ENCODE results near the gene TCEAL6.
"Not testable (repeated sequence)": the region's sequence is repeated elsewhere in the genome, so short reads cannot be mapped to it uniquely, and the experiment has no call there.

The TCEAL6 gene

GRCh38 chrX:102142274-102142673 lies at the start of gene TCEAL6:
TCEAL6 (minus strand) TSS chrX:102142481.
- intact Hi-C loops (cut with DNase I) = not testable (repeated sequence)
- peak in 7 of 10 donors; percentile 13 to 85 (median 41) for DNase-seq

DNA sequence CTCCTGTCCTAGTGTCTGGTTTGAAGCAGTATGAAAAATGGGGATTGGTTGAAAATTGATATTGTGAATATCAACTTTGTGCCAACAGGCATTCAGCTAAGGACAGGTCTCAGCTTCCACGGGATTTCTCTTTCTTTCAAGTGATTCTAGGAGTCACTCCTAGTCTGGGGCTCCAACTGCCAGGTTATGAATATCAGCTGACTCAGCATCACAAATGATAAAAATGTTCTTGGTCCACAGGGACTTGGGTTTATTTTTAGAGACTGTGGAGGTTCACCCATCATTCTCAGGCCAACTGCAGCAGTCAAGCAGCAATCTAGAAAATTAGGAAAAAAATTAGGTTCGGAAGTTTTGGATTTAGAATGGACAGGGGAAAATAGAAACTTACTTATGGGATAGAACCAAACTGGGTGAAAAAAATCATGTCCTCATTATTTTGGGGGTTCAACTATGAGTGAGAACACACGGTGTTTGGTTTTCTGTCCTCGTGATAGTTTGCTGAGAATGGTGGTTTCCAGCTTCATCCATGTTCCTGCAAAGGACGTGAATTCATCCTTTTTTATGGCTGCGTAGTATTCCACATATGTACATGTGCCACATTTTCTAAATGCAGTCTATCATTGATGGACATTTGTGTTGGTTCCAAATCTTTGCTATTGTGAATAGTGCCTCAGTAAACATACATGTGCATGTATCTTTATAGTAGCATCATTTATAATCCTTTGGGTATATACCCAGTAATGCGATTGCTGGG lies 43.9 kb upstream of the TCEAL6 start:
- intact Hi-C loops (cut with DNase I) = no loop called here
- DNase-seq = no peak

DNA sequence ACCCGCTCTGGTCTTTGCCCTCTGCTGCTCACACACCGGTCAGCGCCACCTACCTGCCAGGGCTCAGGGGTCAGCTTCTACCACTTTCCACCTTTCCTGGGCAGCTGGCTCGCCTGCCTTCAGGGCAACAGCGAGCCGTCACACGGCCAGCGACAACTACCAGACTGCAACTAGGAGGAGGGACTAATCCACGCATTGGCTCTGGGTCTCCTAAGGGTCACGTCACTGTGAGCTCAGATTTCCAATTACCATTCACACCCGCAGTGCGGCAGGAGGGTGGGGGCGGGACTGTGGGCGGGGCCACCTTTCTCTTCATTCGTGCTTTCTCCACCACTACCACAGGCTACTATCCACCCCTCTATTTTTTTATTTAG lies 13.5 kb upstream of the TCEAL6 start, which contains the start of gene BEX5:
Gene BEX5 (minus strand): TSS at position 172 of the 374 bp plus-strand sequence. CDS start 1,712 bp downstream, outside the sequence.
- DNase-seq = peak; percentile 25 to 94 (median 62)
- intact Hi-C loops (cut with DNase I) = no loop called here

DNA sequence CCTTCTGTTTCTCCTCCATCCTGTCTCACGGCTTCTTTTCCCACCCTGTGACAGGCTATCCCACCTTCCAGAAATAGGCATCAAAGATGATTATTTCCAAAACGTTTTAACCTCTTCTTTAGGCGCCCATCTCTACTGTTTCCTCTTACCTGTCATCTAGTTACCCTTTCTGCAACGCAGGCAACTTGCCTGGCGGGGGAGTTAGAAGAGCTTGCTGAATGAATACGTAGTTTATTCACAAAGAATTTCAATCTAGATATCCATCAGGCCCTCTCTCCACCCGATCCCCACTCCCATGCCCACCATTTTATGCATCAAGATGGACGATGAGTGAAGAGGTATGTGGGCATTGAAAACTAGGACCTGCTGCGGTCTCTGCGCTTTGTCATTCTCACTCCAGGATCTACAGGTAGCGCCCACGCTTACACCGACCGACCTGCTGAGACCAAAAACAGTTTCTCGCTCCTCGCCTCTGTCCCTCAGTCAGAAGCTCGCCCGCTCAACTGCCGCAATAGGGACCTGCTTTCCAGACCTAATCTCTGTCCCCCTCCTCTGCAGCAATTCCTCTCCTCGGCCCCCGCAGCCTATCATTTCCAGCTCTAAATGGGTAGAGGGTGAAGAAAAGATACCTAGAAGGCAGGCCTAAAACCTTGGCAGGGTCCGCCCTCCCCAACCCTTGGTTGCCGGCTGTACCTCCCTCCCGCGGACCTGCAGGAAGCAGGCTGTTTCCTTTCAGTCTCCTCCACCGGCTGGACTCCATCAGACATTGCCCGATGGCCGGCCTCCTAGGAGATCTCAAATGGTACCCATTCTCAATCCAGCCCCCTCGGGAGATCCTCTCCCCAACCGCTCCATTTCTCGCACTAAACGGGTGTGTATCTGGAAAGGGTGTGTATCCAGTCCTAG lies 12.9 kb upstream of the TCEAL6 start:
- intact Hi-C loops (cut with DNase I) = no loop called here
- DNase-seq = peak in 4 of 10 donors; percentile 11 to 83 (median 70)

DNA sequence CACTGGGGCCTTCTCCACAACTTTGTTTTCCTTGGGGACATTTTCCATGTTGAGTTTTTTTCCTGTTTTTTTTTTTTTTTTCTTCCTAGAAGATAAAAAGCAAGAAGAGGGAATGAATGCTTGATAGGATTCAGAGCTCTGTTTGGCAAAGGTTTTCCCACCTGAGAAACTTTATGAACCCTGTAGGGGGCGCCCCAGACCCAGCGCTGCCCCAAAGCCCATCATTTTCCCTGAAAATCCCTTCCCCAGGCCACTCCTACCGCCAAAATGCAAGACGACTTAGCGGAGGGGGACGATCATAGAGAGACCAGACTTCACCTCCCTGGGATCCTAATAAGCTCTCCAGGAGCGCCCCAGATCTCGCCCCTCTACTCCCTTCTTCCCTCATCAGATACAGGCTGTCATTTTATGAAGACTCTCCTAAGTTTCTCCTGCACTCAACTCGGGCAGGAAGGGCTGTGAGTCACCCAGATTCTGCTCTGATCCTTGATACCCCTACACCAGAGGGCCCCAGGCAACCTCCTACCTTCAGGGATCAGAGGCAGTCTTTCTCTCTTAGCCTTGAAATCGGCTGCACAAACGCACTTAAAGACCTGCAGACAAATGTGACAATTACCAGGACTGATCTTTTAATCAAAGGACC lies 12.1 kb upstream of the TCEAL6 start:
- DNase-seq = peak in 8 of 10 donors; percentile 17 to 91 (median 30)
- intact Hi-C loops (cut with DNase I) = no loop called here

- intact Hi-C loops (cut with DNase I) = not testable (repeated sequence)
- DNase-seq = peak in 3 of 10 donors; percentile 68 to 70 (median 68)
Measured at GRCh38 chrX:102141631-102142030, 650 bp downstream of the TCEAL6 start.

- peak in 2 of 10 donors; percentile 19 to 61 for DNase-seq
- intact Hi-C loops (cut with DNase I) = not testable (repeated sequence)
Measured at GRCh38 chrX:102140876-102141275, 1.4 kb downstream of the TCEAL6 start.

GRCh38 chrX:102138064-102138463 lies 4.2 kb downstream of the TCEAL6 start:
- DNase-seq = no peak
- intact Hi-C loops (cut with DNase I) = no loop called here

GRCh38 chrX:102129473-102129872 lies 12.8 kb downstream of the TCEAL6 start:
- DNase-seq = no peak
- intact Hi-C loops (cut with DNase I) = no loop called here

DNA sequence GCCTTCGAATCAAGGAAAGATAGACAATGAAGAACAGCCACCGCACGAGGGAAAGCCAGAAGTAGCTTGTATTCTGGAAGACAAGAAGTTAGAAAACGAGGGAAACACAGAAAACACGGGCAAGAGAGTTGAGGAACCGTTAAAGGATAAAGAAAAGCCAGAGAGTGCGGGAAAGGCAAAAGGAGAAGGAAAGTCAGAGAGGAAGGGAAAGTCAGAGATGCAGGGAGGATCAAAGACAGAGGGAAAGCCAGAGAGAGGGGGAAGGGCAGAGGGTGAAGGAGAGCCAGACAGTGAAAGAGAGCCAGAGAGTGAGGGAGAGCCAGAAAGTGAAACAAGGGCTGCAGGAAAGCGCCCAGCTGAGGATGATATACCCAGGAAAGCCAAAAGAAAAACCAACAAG lies 15.4 kb downstream of the TCEAL6 start:
- intact Hi-C loops (cut with DNase I) = no loop called here
- DNase-seq = no peak

GRCh38 chrX:102126080-102126818 lies 16.0 kb downstream of the TCEAL6 start:
- intact Hi-C loops (cut with DNase I) = not testable (repeated sequence)
- peak in 4 of 10 donors; percentile 3 to 80 (median 61) for DNase-seq

DNA sequence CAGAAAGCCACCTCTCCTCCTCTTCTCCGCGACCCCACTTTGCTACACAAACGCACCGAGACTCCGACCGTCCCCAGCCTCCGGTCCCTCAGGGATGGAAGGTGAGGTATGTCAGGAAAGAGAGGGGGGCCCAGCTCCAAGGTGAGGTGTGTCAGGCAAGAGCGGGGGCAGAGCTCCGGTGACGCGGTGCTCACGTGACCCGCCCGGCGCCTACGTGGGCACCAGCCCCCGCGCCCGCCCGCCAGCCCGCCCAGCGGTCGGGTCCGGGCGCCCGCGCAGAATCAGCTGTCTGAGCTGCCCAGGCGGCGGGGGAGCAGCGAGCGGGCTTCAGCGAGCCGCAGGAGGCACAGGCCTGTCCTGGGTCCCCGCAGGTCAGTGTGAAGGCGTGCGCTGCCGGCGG lies 16.8 kb downstream of the TCEAL6 start, which contains the start of gene TCEAL2:
Gene TCEAL2 (plus strand): TSS at position 244 of the 400 bp plus-strand sequence. CDS start 1,152 bp downstream, outside the sequence.
- intact Hi-C loops (cut with DNase I) = not testable (repeated sequence)
- peak in 9 of 10 donors; percentile 42 to 94 (median 58) for DNase-seq

- intact Hi-C loops (cut with DNase I); DNase-seq: not testable (repeated sequence)
Measured at GRCh38 chrX:102125014-102125413, 17.3 kb downstream of the TCEAL6 start.

DNA sequence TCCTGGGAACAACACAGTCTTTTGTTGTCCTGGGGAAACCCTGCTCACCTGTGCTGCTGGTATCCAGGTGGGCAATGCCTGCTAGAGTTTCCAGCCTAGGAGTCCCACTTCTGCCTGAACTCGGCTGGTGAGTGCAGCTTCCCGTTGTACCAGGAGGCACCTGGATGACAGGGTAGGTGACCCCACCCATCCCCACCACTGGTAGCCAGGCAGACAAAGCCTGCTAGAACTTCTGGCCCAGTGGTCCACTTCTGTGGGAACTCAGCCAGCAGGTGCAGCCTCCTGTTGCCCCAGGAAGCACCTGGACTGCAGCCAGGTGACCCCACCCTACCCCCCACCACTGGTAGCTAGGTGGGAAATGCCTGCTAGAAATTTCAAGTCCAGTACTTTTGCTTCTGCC lies 26.5 kb downstream of the TCEAL6 start:
- intact Hi-C loops (cut with DNase I) = no loop called here
- peak in 2 of 10 donors; percentile 58 to 69 for DNase-seq

DNA sequence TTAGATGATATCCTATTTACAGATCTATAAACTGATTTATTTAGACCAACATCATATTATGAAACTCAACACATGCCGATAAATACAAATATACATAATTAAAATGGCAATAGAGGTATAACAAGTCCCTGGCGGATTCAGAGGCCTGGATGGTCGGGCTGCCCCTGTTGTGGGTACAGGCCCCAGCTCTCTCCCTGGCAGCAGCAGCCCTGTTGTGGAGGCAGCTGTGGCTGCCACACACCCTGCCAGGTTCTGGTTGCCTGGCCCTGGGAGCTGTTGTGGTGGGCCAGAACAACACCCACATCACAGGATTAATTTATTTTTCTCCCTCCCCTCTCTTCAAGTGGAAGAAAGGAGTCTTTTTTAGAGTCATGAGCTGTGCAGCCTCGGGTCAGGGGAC lies 28.9 kb downstream of the TCEAL6 start:
- intact Hi-C loops (cut with DNase I) = no loop called here
- peak in 1 of 10 donors; percentile 51 for DNase-seq
